Neural progenitor cell (in vitro differentiated cells): ENCODE data around the gene IPPK. TPM values are rescaled to one million over a fixed set of nuclear protein-coding genes. Genes with fewer than 3 reads are reported as not detected.

ENCODE experiments used
- DNase-seq: peaks from one replicate; pipeline ENCODE4 v3.0.0-alpha.2; 2016; ENCODE audit warnings: low spot score
- H2AFZ ChIP-seq: fragments of 200-600 bp; sonication (generic); replicated peaks from 2 replicates; pipeline ENCODE4 v1.6.1; 2016; ENCODE audit warnings: antibody characterized with exemption
- H3F3A ChIP-seq: fragments of 200-600 bp; sonication (generic); 2 replicates; pipeline ENCODE4 v1.6.1; 2016; ENCODE audit warnings: antibody characterized with exemption, low read depth
- H3K27ac ChIP-seq: fragments of 200-600 bp; sonication (generic); 2 replicates; pipeline ENCODE4 v1.5.1; 2016; ENCODE audit warnings: mild to moderate bottlenecking
- H3K27me3 ChIP-seq: fragments of 200-600 bp; sonication (generic); 2 replicates; pipeline ENCODE4 v1.6.1; 2016; ENCODE audit warnings: mild to moderate bottlenecking, moderate library complexity
- H3K36me3 ChIP-seq: fragments of 200-600 bp; sonication (generic); 2 replicates; pipeline ENCODE4 v1.5.1; 2016
- H3K4me1 ChIP-seq: fragments of 200-600 bp; sonication (generic); 2 replicates; pipeline ENCODE4 v1.6.1; 2016; ENCODE audit warnings: mixed run types
- H3K4me2 ChIP-seq: fragments of 200-600 bp; sonication (generic); 2 replicates; pipeline ENCODE4 v1.6.1; 2016
- H3K4me3 ChIP-seq: fragments of 200-600 bp; sonication (generic); 2 replicates; pipeline ENCODE4 v1.5.1; 2016
- H3K79me2 ChIP-seq: fragments of 200-600 bp; sonication (generic); 2 replicates; pipeline ENCODE4 v1.6.1; 2016; ENCODE audit warnings: low read depth
- H3K9ac ChIP-seq: fragments of 200-600 bp; sonication (generic); 2 replicates; pipeline ENCODE4 v1.6.1; 2016
- H3K9me3 ChIP-seq: fragments of 200-600 bp; sonication (generic); 2 replicates; pipeline ENCODE4 v1.5.1; 2016; ENCODE audit warnings: low read depth
- H4K20me1 ChIP-seq: fragments of 200-600 bp; sonication (generic); 2 replicates; pipeline ENCODE4 v1.6.1; 2016; ENCODE audit warnings: low read depth
- H3K27ac Mint-ChIP-seq: 3 replicates; pipeline ENCODE4 v1.8.0; 2021; ENCODE audit warnings: mixed read lengths
- H3K27me3 Mint-ChIP-seq: 2 replicates; pipeline ENCODE4 v1.8.0; 2022; ENCODE audit warnings: low read depth, mild to moderate bottlenecking, inconsistent platforms, moderate library complexity, mixed read lengths; ENCODE audit not compliant: insufficient read depth
- H3K36me3 Mint-ChIP-seq: 3 replicates; pipeline ENCODE4 v1.8.0; 2021; ENCODE audit warnings: mixed read lengths
- H3K4me1 Mint-ChIP-seq: 3 replicates; pipeline ENCODE4 v1.8.0; 2021; ENCODE audit warnings: mixed read lengths
- H3K4me3 Mint-ChIP-seq: 3 replicates; pipeline ENCODE4 v1.8.0; 2021; ENCODE audit warnings: mild to moderate bottlenecking, moderate library complexity, mixed read lengths
- H3K9me3 Mint-ChIP-seq: 3 replicates; pipeline ENCODE4 v1.8.0; 2020; ENCODE audit warnings: mixed read lengths
- EZH2 ChIP-seq: fragments of 200-600 bp; sonication (generic); IDR thresholded peaks from 2 replicates; pipeline ENCODE4 v1.6.1; 2017; ENCODE audit warnings: antibody characterized with exemption, mild to moderate bottlenecking, moderate library complexity
- EZH2phosphoT487 ChIP-seq: fragments of 200-600 bp; sonication (generic); IDR thresholded peaks from 2 replicates; pipeline ENCODE4 v1.6.1; 2017; ENCODE audit warnings: antibody characterized with exemption
- total RNA-seq: library from RNA; depleted of rRNA; stranded (reverse); fragments of >200 nt; gene quantifications from 2 replicates; pipeline ENCODE4 v1.2.3, GENCODE V29; 2015; ENCODE audit warnings: low replicate concordance
- TF ChIP-seq, protein P1 (sequence below): fragments of 200-600 bp; sonication (generic); IDR thresholded peaks from 2 replicates; pipeline ENCODE4 v1.5.1; 2017; ENCODE audit warnings: antibody characterized with exemption, mild to moderate bottlenecking

Gene IPPK
- total RNA-seq, 1 donor from 2014 or later = 16.8 TPM

DNA sequence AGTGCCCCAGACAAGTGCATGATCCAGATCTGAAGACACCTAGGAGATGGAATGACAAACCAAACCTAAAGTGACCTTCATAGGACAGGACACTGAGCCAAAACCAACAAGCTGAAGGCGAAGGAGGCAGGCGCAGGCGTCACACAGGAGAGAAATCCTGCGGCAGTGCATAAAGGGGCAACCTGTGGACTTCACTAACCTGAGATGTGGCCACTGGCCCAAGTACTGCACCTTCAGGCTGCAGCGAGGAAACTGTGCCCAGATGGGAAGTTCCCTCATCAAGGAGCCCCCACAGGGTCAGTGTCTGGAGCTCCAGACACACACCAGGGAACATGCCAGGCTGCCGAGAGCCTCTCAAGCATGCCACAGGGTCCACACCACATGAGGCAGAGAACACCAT, 3.7 kb downstream of the IPPK start:
- H3K79me2 ChIP-seq = peaks cover 43% of the 10 kb centered on the region
- peaks cover 8% of the 10 kb centered on the region for H3K4me1 ChIP-seq
- H3K27me3 Mint-ChIP-seq = peaks cover 3% of the 10 kb centered on the region
- peaks cover 39% of the 10 kb centered on the region for H4K20me1 ChIP-seq
- no peaks in the 10 kb centered on the region for H3K9me3 ChIP-seq
- H3K4me1 Mint-ChIP-seq = peaks cover 24% of the 10 kb centered on the region
- H3K27me3 ChIP-seq = no peaks in the 10 kb centered on the region
- H3F3A ChIP-seq = peaks cover 3% of the 10 kb centered on the region
- H3K4me2 ChIP-seq = no peak overlapping the region
- peaks cover 6% of the 10 kb centered on the region for H3K36me3 Mint-ChIP-seq
- H2AFZ ChIP-seq = no peak overlapping the region
- H3K4me3 Mint-ChIP-seq = no peak overlapping the region
- H3K4me3 ChIP-seq = no peak overlapping the region
- H3K27ac ChIP-seq = no peak overlapping the region
- DNase-seq = no peak
- TF ChIP-seq EZH2phosphoT487 (no peak), EZH2 (no peak)
- TF ChIP-seq, protein P1, sequence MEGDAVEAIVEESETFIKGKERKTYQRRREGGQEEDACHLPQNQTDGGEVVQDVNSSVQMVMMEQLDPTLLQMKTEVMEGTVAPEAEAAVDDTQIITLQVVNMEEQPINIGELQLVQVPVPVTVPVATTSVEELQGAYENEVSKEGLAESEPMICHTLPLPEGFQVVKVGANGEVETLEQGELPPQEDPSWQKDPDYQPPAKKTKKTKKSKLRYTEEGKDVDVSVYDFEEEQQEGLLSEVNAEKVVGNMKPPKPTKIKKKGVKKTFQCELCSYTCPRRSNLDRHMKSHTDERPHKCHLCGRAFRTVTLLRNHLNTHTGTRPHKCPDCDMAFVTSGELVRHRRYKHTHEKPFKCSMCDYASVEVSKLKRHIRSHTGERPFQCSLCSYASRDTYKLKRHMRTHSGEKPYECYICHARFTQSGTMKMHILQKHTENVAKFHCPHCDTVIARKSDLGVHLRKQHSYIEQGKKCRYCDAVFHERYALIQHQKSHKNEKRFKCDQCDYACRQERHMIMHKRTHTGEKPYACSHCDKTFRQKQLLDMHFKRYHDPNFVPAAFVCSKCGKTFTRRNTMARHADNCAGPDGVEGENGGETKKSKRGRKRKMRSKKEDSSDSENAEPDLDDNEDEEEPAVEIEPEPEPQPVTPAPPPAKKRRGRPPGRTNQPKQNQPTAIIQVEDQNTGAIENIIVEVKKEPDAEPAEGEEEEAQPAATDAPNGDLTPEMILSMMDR = no peak
- no peaks in the 10 kb centered on the region for H3K36me3 ChIP-seq
- no peak overlapping the region for H3K27ac Mint-ChIP-seq
- no peaks in the 10 kb centered on the region for H3K9me3 Mint-ChIP-seq
- no peak overlapping the region for H3K9ac ChIP-seq

- H3K27me3 Mint-ChIP-seq = peaks cover 3% of the 10 kb centered on the region
- no peak for DNase-seq
- no peak overlapping the region for H3K9ac ChIP-seq
- no peak overlapping the region for H3K4me2 ChIP-seq
- peaks cover 43% of the 10 kb centered on the region for H4K20me1 ChIP-seq
- H2AFZ ChIP-seq = no peak overlapping the region
- H3K4me1 ChIP-seq = peaks cover 6% of the 10 kb centered on the region
- H3K36me3 Mint-ChIP-seq = peaks cover 6% of the 10 kb centered on the region
- no peak overlapping the region for H3K27ac Mint-ChIP-seq
- H3K27ac ChIP-seq = no peak overlapping the region
- H3K4me1 Mint-ChIP-seq = peaks cover 24% of the 10 kb centered on the region
- TF ChIP-seq EZH2 (no peak), EZH2phosphoT487 (no peak)
- TF ChIP-seq, protein P1 = no peak
- H3K36me3 ChIP-seq = no peaks in the 10 kb centered on the region
- no peaks in the 10 kb centered on the region for H3K27me3 ChIP-seq
- H3K4me3 Mint-ChIP-seq = no peak overlapping the region
- H3K9me3 ChIP-seq = no peaks in the 10 kb centered on the region
- no peaks in the 10 kb centered on the region for H3K9me3 Mint-ChIP-seq
- peaks cover 39% of the 10 kb centered on the region for H3K79me2 ChIP-seq
- H3K4me3 ChIP-seq = no peak overlapping the region
- peaks cover 3% of the 10 kb centered on the region for H3F3A ChIP-seq
These were observed 4.1 kb downstream of the IPPK start for GRCh38 chr9:92665836-92666235.

- no peak overlapping the region for H3K4me3 ChIP-seq
- DNase-seq = no peak
- H3K9me3 ChIP-seq = no peaks in the 10 kb centered on the region
- H3K27me3 ChIP-seq = no peaks in the 10 kb centered on the region
- no peak overlapping the region for H3K27ac ChIP-seq
- no peak overlapping the region for H3K4me3 Mint-ChIP-seq
- H3K4me2 ChIP-seq = no peak overlapping the region
- peaks cover 6% of the 10 kb centered on the region for H3K36me3 Mint-ChIP-seq
- peaks cover 3% of the 10 kb centered on the region for H3K27me3 Mint-ChIP-seq
- peaks cover 32% of the 10 kb centered on the region for H3K4me1 Mint-ChIP-seq
- no peak for TF ChIP-seq EZH2
- no peak for TF ChIP-seq EZH2phosphoT487
- TF ChIP-seq, protein P1 = no peak
- H3K9ac ChIP-seq = no peak overlapping the region
- no peak overlapping the region for H2AFZ ChIP-seq
- no peaks in the 10 kb centered on the region for H3K36me3 ChIP-seq
- H3K27ac Mint-ChIP-seq = no peak overlapping the region
- H3F3A ChIP-seq = peaks cover 7% of the 10 kb centered on the region
- peaks cover 13% of the 10 kb centered on the region for H3K4me1 ChIP-seq
- H3K9me3 Mint-ChIP-seq = no peaks in the 10 kb centered on the region
- H3K79me2 ChIP-seq = peaks cover 34% of the 10 kb centered on the region
- peaks cover 55% of the 10 kb centered on the region for H4K20me1 ChIP-seq
These were observed 5.4 kb downstream of the IPPK start for GRCh38 chr9:92664394-92665152.
